Activated T-cell treated with anti-CD3 and anti-CD28 coated beads for 1 hour (primary cell): ENCODE measurements around the gene BCAS4.

ENCODE experiments used
- DNase-seq: peaks from one replicate; pipeline ENCODE4 v3.0.0-alpha.2; 2020; ENCODE audit warnings: low read depth

BCAS4 gene

GRCh38 chr20:50911716-50912115 is 116.9 kb downstream of the BCAS4 start:
- DNase-seq: no peak

- no peak for DNase-seq
Observed at GRCh38 chr20:50913690-50914375, 119.0 kb downstream of the BCAS4 start.

DNA sequence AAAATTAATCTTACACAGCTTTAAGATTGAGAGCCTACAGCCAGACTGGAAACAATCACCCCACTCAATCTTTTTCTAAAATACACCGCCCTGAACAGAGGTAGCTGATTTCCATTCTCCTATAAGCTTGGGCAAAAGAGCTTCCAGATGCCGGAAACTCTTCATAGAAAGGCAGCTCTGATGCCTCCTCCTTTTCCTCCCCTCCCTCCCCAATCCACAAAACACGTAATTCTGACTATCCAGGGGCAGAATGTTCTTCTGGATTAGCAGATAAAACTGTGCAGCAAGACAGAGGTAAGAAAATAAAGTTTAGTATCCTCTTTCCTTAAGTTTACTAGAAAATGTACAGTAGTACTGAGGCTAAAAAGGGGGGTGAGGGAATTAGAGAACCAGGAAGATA is 120.6 kb downstream of the BCAS4 start:
- no peak for DNase-seq

- DNase-seq: no peak
Observed at GRCh38 chr20:50916257-50916656, 121.4 kb downstream of the BCAS4 start.

- no peak for DNase-seq
Observed at GRCh38 chr20:50916934-50917333, 122.1 kb downstream of the BCAS4 start.

GRCh38 chr20:50918403-50918802 is 123.5 kb downstream of the BCAS4 start:
- DNase-seq: no peak

GRCh38 chr20:50919567-50919966 is 124.7 kb downstream of the BCAS4 start:
- DNase-seq: no peak

DNA sequence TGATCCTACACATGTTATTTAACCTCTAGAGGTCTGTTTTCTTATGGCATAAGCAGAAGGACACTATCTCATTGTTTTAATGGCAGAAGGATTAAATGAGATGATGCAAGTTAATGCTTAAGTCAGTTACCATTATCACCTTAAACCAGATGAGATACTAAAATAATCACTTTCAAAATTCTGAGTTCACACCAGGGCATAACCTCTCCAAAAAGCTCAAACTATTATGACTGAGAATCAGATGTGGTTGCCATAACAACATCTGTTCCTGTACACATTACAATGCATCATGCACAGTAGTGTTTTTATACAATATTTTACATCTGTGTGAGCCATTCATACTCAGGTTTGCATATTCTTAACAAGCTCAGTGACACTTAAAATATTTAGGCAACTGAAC is 126.1 kb downstream of the BCAS4 start:
- no peak for DNase-seq

GRCh38 chr20:50921803-50922501 is 127.1 kb downstream of the BCAS4 start:
- no peak for DNase-seq

DNA sequence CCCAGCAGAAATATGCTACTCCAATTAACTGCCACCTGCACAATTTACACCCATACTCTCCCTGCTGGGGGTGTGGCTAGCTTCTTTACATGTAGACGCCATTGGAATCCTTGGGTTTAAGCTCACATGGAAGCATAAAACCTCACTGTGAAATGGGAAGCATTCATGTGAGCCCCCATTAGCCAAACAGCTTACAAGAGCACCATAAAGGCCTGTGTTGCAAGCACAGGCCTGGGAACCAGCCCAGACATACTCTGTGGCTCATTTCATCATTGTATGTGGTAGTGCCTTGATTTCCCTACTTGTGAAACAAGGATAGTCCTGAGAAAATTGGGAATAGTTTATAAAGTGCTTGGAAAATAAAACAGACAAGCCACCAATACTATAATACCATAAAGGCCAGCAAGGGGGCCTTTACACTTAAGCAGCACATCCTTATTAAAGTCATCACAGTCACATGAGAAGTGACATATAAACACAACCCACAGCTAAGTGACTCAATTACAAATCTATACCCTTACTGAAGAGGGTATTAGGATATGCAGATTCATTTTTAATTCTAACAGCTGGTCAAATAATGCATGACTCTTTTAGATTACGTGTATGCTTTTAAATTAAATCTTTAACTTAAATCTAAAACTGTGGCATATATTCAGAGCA is 129.5 kb downstream of the BCAS4 start:
- DNase-seq: no peak

GRCh38 chr20:50926530-50926929 is 131.7 kb downstream of the BCAS4 start:
- DNase-seq: no peak
